Type B pancreatic cell (in vitro differentiated cells): ENCODE data around the gene DYNC2H1. TPM values are rescaled to one million over a fixed set of nuclear protein-coding genes. Genes with fewer than 3 reads are reported as not detected.

Experiments used
- DNase-seq: peaks from one replicate; pipeline ENCODE4 v3.0.0; 2021; ENCODE audit warnings: mixed read lengths; ENCODE audit not compliant: unreplicated experiment; ENCODE audit errors: extremely low spot score
- H3K27ac Mint-ChIP-seq: 2 replicates; pipeline ENCODE4 v1.8.0; 2021; ENCODE audit warnings: mild to moderate bottlenecking, mixed read lengths
- H3K27me3 Mint-ChIP-seq: 2 replicates; pipeline ENCODE4 v1.8.0; 2021; ENCODE audit warnings: mixed read lengths
- H3K36me3 Mint-ChIP-seq: 2 replicates; pipeline ENCODE4 v1.8.0; 2021; ENCODE audit warnings: mixed read lengths
- H3K4me1 Mint-ChIP-seq: one replicate; pipeline ENCODE4 v1.8.0; 2021; ENCODE audit warnings: mixed read lengths; ENCODE audit not compliant: unreplicated experiment
- H3K4me3 Mint-ChIP-seq: 2 replicates; pipeline ENCODE4 v1.8.0; 2021; ENCODE audit warnings: mild to moderate bottlenecking, mixed read lengths
- H3K9me3 Mint-ChIP-seq: 2 replicates; pipeline ENCODE4 v1.8.0; 2021; ENCODE audit warnings: mixed read lengths
- CTCF ChIP-seq: fragments of 200-600 bp; sonication (generic); conservative IDR thresholded peaks from 2 replicates; pipeline ENCODE4 v1.5.0; 2021; ENCODE audit warnings: antibody characterized with exemption, mild to moderate bottlenecking
- total RNA-seq: library from RNA; stranded (reverse); gene quantifications from 2 replicates; pipeline ENCODE4 v1.2.1, GENCODE V29; 2021; ENCODE audit warnings: low replicate concordance

Gene DYNC2H1
- total RNA-seq, 1 donor from 2014 or later = 26.1 TPM

- Mint-ChIP-seq H3K4me1 (no peaks in the 10 kb centered on the region), H3K27ac (no peak overlapping the region), H3K27me3 (no peaks in the 10 kb centered on the region), H3K36me3 (peaks cover 11% of the 10 kb centered on the region), H3K9me3 (no peaks in the 10 kb centered on the region), H3K4me3 (no peak overlapping the region)
- peak; percentile 57 for TF ChIP-seq CTCF
- no peak for DNase-seq
Observed at GRCh38 chr11:103257360-103257759, 148.1 kb downstream of the DYNC2H1 start.

- DNase-seq = no peak
- no peak for TF ChIP-seq CTCF
- Mint-ChIP-seq H3K9me3 (peaks cover 6% of the 10 kb centered on the region), H3K27ac (no peak overlapping the region), H3K4me3 (no peak overlapping the region), H3K4me1 (no peaks in the 10 kb centered on the region), H3K27me3 (no peaks in the 10 kb centered on the region), H3K36me3 (peaks cover 28% of the 10 kb centered on the region)
Observed at GRCh38 chr11:103266167-103266831, 157.1 kb downstream of the DYNC2H1 start.

- Mint-ChIP-seq H3K27me3 (no peaks in the 10 kb centered on the region), H3K27ac (no peak overlapping the region), H3K4me1 (no peaks in the 10 kb centered on the region), H3K4me3 (no peak overlapping the region), H3K36me3 (no peaks in the 10 kb centered on the region), H3K9me3 (no peaks in the 10 kb centered on the region)
- TF ChIP-seq CTCF = no peak
- DNase-seq = no peak
Observed at GRCh38 chr11:103272876-103273275, 163.7 kb downstream of the DYNC2H1 start.

GRCh38 chr11:103274025-103274424 lies 164.8 kb downstream of the DYNC2H1 start:
- Mint-ChIP-seq H3K27ac (no peak overlapping the region), H3K36me3 (no peaks in the 10 kb centered on the region), H3K27me3 (no peaks in the 10 kb centered on the region), H3K9me3 (no peaks in the 10 kb centered on the region), H3K4me3 (no peak overlapping the region), H3K4me1 (no peaks in the 10 kb centered on the region)
- DNase-seq = no peak
- TF ChIP-seq CTCF = no peak

- no peak for TF ChIP-seq CTCF
- H3K4me1 Mint-ChIP-seq = no peaks in the 10 kb centered on the region
- no peaks in the 10 kb centered on the region for H3K27me3 Mint-ChIP-seq
- H3K27ac Mint-ChIP-seq = no peak overlapping the region
- no peak overlapping the region for H3K4me3 Mint-ChIP-seq
- H3K36me3 Mint-ChIP-seq = peaks cover 1% of the 10 kb centered on the region
- no peaks in the 10 kb centered on the region for H3K9me3 Mint-ChIP-seq
- DNase-seq = no peak
Observed at GRCh38 chr11:103279821-103280220, 170.6 kb downstream of the DYNC2H1 start.
